Heart left ventricle (tissue), 13 donors: ENCODE results near the gene DEGS1.

Experiments
- POLR2A ChIP-seq, 2 donors: fragments of 450-650 bp; IDR thresholded peaks; one replicate each; pipeline ENCODE4 v1.6.1; 2017; ENCODE audit warnings: antibody characterized with exemption in 2 of 2, mild to moderate bottlenecking in 2 of 2, moderate library complexity in 2 of 2
- TF ChIP-seq, protein P1 (sequence below), 12 donors: fragments of 200-600 bp; sonication (generic) in 4 of 12; IDR thresholded peaks; one replicate each; pipeline versions ENCODE4 v1.5.0 to v1.8.0; 2018 to 2022; ENCODE audit warnings: antibody characterized with exemption in 12 of 12, mild to moderate bottlenecking in 5 of 12
- donor health status: ischemic (EF 13 %, LVEDD 7.1; RV severe dilation, severe dysfunction).
- donor health status: DM: no; HTN: yes; CAD: no.
- donor health status: DM: no; HTN: no; CAD: no.
- donor health status: ischemic (EF 25% LVEDD 6.9; RV normal size, moderate dysfunction).
- donor health status: ischemic (EF 25% LVEDD 5.7; RV mildly dilated, moderate dysfunction).
- donor health status: ischemic (EF 35%, LVEDD 5.7; RV mildly dilated, moderate dysfunction).
- donor health status: nonischemic (EF 11% LVEDD 7.7; RV severe dilation, severe dysfunction).
- donor health status: DM: yes; HTN: yes; CAD: no.
- donor health status: PGD.
- donor health status: ischemic (EF 29% LVEDD 5.4; RV normal size, mild dysfunction).
- donor health status: nonischemic (EF 23%, LVEDD 6.1; RV moderate dilation, normal function).

- TF ChIP-seq, protein P1, sequence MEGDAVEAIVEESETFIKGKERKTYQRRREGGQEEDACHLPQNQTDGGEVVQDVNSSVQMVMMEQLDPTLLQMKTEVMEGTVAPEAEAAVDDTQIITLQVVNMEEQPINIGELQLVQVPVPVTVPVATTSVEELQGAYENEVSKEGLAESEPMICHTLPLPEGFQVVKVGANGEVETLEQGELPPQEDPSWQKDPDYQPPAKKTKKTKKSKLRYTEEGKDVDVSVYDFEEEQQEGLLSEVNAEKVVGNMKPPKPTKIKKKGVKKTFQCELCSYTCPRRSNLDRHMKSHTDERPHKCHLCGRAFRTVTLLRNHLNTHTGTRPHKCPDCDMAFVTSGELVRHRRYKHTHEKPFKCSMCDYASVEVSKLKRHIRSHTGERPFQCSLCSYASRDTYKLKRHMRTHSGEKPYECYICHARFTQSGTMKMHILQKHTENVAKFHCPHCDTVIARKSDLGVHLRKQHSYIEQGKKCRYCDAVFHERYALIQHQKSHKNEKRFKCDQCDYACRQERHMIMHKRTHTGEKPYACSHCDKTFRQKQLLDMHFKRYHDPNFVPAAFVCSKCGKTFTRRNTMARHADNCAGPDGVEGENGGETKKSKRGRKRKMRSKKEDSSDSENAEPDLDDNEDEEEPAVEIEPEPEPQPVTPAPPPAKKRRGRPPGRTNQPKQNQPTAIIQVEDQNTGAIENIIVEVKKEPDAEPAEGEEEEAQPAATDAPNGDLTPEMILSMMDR (IDR thresholded peaks at IDR 0.05) = no peak
- TF ChIP-seq POLR2A (IDR thresholded peaks at IDR 0.05) = no peak
Observed at GRCh38 chr1:224151117-224151516, 31.9 kb upstream of the DEGS1 start.
